Activated T-cell treated with anti-CD3 and anti-CD28 coated beads, Interleukin-2, amount 50 U/mL, for 72 hours (primary cell): ENCODE results near the gene RALY. TPM values are rescaled to one million over a fixed set of nuclear protein-coding genes. Genes with fewer than 3 reads are reported as not detected.

Experiments
- total RNA-seq, 2 donors: library from RNA; stranded (reverse); gene quantifications; one replicate each; pipeline ENCODE4 v1.2.3, GENCODE V29; 2022

The RALY gene
- total RNA-seq, 2 donors from 2014 or later, result 148 to 164 TPM

Other genes starting within 250 kb of the RALY start
- gene CHMP4B, start 182.6 kb upstream of the RALY start, total RNA-seq, result 100 to 1,000 TPM; 102 to 104 TPM
- 100 to 1,000 TPM; 158 to 165 TPM for gene EIF2S2, start 118.3 kb downstream of the RALY start, total RNA-seq
- gene ASIP, start 247.5 kb downstream of the RALY start, total RNA-seq, result not detected